NCI-H1694 treated with DMSO at 0.1 percent for 48 hours (cell line): Measurements from ENCODE around the gene VMO1.
A peak's percentile ranks its signal among the peaks of the same experiment; 100 is the strongest.

ENCODE experiments used
- DNase-seq: peaks from one replicate; lab custom pipeline; 2025; lab: John Stamatoyannopoulos, UW

The VMO1 gene

DNA sequence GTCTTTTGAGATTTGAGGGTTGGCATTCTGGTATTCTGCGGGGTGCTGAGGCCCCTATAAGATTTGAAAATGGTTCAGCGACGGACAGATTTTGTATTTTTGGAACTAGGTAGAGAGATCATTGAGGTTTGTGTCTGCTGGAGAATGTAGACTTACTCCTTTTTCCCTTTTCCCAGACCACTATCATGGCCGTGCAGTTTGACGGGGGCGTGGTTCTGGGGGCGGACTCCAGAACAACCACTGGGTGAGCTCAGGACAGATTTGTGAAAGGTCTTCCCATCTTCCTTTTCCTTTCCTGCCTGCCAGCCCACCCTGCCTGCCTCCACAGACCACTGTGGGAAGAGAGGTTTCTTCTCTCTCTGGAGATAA, 10.4 kb upstream of the VMO1 start:
- DNase-seq, result peak; percentile 14

DNA sequence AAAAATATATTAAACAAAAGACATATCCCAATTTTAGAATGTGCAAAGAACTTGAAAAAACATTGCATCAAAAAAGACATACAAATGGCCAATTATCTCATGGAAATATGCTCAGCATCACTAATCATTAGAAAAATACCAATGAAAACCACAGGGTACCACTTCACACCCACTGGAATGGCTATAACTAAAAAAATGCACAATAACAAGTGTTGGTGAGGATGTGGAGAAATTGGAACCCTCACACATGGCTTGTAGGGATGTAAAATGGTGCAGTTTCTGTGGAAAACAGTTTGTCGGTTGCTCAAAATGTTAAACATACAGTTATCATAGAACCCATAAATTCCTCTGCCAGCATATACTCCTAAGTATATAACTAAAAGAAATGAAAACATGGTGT, 9.0 kb upstream of the VMO1 start:
- no peak for DNase-seq

DNA sequence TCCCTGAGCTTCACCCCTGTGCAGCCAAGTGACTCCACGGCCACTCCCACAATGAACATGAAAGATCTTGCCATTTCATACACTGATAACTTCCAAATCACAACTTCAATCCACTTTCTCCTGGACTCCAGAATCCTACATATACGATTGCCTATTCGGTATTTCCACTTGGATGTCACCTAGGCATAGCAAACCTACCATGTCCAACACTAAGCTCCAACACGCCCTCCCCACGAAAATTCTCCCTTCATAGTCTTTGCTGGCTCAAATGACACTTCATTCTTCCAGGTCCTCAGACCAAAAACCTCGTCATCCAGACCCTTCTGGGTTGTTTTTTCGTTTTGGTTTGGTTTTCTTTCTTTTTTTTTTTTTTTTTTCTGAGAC, 4.5 kb upstream of the VMO1 start:
- DNase-seq, result no peak

DNA sequence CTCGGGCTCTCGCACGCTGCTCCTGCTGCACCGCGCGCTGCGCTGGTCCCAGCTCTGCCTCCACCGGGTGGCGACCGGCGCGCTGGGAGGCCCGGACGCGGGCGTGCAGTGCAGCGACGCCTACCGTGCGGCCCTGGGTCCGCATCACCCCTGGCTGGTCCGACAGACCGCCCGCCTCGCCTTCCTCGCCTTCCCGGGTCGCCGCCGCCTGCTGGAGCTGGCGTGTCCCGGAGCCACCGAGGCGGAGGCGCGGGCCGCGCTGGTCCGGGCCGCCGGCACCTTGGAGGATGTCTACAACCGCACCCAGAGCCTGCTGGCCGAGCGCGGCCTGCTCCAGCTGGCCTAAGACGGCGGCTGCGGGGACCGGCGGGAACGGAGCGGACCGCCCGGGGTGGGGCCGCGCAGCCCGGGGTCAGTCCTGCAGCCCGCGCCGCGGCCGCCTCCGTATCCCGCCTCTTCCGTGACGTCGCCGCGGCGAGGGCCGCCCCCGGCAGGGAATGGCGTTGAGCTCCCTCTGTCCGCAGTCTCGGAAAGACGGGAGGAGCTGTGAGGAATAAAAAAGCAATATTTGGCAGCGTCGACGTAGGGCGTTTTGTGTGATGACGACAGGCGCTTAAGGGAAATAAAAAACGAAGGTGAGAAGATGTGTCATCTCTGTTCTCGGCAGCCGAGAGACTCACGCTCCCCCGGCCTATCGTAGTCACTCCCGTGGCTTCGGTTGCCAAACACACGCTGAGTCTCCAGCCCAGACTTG, 4.0 kb upstream of the VMO1 start:
- peak; percentile 60 for DNase-seq

DNA sequence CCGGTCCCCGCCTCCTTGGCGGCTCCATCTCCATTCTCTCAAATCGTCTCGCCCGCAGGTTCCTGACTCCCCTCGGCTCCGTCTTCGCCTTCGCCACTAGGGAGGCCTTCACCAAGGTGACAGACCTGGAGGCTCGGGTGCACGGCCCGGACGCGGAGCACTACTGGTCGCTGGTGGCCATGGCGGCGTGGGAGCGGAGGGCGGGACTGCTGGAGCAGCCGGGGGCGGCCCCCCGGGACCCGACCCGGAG, 3.5 kb upstream of the VMO1 start:
- DNase-seq, result no peak

DNA sequence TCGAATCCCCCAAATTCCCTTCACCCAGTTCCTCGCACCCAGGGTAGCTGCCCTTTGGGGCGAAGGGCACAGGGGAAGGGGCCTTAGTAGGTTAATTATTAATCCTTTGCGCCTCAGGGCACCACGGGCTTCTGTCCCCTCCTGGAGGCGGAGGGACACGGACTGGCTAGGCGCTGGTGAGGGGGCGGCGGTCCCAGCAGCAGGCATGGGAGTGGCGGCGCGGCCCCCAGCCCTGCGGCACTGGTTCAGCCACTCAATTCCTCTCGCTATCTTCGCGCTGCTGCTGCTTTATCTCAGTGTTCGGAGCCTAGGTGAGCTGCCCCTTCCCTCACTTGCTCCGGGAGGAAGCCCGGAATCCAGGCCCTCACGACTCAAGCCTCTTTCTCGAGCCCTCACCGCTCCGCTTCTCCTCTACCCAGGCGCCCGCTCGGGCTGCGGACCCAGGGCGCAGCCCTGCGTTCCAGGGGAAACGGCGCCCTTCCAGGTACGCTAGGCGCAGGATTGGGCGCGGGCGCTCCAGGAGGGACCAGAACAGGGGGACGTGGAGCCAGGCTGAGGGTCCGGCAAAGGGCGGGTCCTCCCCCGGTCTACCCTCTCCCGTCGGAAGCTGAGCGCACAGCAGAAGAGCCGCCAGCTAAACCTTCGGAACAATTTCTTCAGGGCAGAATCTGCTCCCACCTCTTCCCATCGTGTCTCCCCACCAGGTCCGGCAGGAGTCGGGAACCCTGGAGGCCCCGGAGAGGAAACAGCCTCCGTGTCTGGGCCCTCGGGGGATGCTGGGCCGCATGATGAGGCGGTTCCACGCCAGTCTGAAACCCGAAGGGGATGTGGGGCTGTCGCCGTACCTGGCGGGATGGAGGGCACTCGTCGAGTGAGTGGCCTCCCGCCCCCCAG, 2.9 kb upstream of the VMO1 start, which contains the start of gene GLTPD2:
TSS of gene GLTPD2 (plus strand) at position 158 of the 894 bp plus-strand sequence. CDS start at position 206, 48 bp downstream.
- DNase-seq, result no peak

DNA sequence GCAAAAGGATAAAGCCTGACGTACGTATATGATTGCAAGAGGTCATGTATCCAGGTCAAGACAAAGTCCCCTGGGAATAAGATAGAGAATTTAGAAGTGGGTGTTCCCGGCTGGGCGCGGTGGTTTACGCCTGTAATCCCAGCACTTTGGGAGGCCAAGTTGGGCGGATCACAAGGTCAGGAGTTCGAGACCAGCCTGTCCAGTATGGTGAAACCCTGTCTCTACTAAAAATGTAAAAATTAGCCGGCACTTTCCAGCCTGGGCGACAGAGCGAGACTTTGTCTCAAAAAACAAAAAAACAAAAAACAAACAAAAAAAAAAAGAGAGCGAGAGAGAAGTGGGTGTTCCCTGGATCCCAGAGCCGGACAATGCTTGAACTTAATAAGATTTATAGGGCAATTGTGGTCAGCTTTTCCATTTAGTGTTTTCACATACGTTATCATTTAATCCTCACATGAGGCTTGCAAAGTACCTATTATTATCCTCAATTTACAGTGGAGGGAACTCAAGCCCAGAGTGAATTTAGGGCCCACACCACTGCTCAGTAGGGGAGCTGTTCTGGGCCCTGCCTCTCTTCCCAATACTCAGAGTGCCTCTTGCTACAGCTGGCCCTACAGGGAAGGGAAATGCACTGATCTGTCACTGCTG, 2.1 kb upstream of the VMO1 start:
- no peak for DNase-seq

DNA sequence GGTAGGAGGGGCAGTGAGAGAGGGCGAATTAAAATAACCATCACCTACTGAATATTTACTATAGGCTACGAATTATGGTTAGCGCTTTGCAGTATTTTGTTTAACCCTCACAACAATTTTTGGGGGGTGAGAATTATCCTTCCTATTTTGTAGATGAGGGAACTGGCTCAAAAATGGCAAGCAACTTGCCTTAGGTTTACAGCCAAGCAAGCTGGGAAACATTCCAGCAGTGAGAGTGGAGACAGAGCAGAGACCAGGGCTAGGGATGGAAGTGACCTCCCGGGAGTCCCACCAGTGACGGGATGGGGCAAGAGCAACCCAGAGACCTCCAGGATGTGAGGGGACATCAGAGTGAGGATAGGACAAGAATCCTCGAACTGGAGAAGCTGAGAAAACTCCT, 352 bp upstream of the VMO1 start:
- no peak for DNase-seq

DNA sequence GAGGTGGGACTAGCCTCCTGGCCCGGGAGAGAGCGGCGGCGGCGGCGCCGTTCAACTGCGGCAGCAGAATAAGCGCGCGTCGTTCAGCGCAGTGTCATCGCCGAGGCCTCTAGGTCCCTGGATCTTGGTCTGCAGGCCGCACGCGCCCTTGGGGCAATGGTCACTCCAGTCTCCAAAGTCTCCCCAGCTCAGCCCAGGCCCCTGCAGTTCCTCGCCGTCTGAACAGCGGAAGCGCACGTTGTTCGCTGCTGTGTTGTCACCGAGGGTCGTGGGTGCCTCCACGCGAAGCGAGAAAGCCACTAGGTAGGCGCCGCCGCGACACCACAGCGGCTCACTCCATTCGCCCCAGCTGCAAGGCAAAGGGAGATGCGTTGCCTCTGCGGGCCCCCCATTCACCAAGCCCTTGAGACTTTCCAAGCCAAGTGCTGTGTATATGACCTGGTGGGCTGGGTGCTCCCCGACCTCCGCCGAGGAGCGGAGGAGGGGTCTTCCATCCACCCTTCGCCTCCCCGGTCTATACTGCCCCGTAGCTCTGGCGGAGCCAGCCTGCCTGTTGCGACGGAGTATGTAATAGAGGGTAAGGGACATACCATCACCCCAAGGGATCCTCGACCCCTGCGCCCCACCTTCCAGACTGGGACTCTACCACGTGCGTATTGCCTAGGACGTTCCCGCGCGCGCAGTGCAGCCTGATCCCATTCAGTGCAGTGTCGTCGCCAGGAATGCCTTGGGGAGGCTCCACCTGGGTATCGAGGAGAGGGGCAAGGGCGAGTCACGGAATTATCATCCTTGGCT, 656 bp downstream of the VMO1 start:
- no peak for DNase-seq

DNA sequence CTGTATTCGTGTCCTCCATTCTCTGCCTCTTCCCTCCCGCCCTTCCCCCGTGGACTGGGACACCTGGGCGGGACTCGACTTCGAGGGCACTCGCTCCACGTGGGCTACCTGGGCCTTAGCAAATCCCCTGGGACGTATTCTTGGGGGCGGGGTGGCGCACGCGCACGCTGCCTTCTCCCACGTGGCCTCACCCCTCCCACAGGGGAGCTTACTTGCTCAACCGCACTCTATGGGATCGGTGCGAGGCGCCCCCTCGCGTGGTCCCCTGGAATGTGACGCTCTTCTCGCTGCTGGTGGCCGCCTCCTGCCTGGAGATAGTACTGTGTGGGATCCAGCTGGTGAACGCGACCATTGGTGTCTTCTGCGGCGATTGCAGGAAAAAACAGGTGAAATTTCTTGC, 3.5 kb downstream of the VMO1 start:
- DNase-seq, result no peak

DNA sequence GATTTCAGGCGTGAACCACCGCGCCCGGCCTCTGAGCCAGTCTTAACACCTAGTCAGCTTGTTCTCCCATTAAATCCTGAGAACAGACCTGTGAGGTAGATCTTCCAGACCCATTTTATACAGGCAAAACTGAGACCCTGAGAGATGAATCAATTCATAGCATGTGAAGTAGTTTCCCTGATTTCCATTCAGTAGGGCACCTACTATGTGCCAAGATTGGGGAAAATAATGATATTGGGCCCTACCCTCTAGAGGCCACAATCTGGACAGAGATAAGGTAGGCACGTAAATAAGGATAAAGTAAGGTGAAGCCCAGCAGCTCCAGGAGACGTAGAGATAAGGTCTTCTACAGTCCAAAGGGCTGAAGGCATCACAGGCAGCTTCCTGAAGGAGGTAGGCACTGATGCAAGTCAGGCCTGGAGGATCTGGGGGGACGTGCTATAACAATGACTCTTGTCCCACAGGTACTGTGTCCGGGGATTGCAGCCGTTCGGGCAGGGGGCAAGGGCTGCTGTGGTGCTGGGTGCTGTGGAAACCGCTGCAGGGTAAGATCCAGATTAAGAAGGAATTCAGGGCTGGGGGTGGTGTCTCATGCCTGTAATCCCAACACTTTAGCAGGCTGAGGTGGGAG, 5.7 kb downstream of the VMO1 start:
- DNase-seq, result no peak

DNA sequence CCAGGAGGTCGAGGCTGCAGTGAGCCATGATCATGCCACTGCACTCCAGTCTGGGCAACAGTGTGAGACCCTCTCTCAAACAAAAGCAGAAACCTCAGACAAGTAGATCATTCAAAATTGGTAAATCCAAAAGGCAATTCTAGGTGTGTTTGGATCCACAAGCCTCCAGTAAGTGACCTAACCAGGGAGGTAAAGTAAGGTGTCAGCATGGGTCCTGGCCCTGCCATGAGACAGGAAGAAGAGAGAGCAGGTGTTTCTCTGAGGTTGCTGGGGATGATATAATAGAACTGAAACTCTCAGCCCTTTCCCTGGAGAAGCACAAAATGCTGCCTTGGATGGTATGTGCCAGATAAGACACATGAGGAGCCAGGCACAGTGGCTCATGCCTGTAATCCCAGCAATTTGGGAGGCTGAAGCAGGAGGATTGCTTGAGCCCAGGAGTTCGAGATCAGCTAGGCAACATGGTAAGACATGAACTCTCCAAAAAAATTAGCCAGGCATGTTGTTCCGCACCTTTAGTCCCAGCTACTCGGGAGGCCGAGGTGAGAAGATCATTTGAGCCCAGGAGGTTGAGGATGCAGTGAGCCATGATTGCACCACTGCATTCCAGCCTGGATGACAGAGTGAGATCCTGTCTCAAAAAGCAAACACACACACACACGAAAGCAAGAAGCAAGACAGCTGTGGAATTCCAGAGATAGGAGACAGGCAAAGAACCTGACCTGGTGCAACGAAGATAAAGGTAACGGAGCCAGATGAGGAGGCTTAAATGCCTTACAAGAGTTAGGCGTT, 8.0 kb downstream of the VMO1 start:
- no peak for DNase-seq

DNA sequence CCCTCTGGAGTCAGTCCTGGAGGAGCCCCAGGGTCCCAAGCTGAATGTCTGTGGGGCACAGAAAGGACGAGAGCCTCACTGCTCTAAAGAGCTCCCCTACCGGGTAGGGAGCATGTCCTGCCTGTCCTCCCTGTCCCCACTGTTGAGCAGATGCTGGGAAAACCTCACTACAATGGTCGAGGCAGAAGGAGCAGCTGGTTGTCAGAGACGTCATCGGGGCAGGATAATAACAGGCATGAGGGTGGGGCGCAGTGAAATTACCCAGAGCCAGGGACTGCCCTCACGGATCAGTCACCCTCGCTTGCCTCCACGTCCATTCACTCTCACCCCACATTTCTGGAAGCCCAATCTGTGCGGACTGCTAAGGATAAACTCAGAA, 13.9 kb downstream of the VMO1 start:
- DNase-seq, result peak; percentile 68

DNA sequence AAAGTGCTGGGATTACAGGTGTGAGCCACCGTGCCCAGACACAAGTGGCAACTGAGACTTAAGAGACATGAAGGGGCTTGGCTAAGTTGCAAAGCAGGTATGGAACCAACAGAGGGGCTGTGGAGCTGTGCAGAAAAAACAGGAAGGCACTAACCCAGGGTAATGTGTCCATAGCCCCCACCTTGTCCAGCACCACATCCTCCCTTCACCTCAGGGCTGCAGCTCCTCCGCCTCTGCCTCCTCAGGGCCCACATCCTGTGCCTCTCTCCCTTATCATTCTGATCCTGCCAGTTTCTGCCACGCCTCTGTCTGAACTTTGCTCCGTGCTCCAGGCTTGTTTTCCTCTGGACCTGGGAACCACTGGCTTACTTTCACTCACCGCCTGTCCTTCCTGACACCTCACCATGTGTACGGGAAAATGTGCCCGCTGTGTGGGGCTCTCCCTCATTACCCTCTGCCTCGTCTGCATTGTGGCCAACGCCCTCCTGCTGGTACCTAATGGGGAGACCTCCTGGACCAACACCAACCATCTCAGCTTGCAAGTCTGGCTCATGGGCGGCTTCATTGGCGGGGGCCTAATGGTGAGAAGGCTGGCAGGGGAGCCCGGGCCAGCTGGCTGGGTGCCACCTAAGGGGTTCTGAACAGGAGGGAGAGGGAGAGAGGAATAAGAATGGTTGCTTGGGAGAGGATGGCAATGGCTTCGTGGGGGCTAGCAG, 14.5 kb downstream of the VMO1 start, which contains the start of gene TM4SF5:
TSS of gene TM4SF5 (plus strand) at position 368 of the 716 bp plus-strand sequence. CDS start at position 405, 37 bp downstream.
- peak; percentile 68 for DNase-seq

DNA sequence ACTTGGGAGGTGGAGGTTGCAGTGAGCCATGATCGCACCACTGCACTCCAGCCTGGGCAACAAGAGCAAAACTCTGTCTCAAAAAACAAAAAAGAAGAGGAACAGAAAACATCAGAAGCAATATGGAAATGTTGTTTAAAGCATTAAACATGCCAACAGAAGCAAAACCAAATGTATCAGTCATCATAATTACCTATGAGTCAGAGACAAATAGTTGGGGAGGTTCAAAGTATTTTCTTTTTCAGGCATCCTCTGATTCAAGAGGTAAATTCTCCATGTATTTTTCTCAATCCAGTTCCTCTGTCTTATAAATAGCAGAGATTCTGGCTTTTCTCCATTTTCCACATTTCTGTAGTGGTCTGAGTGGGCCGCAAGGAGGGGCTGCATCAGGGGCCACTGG, 16.5 kb downstream of the VMO1 start:
- DNase-seq, result no peak

DNA sequence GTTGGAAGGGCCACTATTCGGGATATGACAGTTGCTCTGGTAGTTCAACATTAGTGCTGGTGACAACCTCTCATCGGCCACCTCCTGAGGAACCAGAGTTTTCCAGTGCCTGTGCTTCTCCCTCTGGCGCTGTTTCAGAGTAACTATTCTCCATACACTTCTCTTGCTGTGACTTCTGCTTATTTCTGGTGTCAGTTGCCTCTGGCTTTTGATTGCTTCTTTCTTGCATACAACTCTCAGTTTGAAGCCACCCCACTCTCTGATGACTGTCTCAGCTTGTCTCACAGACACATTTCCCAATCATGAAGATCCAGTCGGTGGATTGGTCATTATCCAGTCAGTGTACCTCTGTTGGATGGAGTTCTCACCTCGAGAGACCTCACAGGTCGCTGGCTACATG, 17.9 kb downstream of the VMO1 start:
- no peak for DNase-seq

DNA sequence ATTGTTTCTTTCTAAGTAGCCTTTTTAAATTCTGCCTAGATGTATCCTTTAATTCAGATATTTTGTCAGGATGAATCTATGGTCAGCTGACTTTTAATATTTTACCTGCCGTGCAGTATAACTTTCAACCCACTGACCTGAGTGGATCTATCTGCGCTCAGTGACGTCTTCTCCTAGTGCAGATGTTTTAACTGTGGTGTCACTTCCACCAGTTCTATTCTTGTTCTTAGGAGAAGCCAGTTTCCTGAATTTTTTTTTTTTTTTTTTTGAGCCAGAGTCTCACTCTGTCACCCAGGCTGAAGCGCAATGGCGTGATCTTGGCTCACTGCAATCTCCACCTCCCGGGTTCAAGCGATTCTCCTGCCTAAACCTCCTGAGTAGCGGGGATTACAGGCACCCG, 19.4 kb downstream of the VMO1 start:
- no peak for DNase-seq

DNA sequence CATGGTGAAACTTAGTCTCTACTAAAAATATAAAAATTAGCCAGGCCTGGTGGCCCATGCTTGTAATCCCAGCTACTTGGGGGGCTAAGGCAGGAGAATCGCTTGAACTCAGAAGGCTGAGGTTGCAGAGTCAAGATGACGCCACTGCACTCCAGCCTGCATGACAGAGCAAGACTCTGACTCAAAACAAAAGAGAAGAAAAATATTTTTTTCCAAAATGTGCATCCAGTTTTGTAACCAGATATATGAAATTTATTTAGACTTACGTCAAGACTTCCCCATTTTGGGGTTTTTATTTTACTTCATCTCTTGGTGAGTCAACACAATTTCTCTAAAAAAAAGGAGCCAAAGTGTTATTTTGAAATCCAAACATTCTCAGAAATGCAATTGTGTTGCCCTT, 20.0 kb downstream of the VMO1 start:
- no peak for DNase-seq

DNA sequence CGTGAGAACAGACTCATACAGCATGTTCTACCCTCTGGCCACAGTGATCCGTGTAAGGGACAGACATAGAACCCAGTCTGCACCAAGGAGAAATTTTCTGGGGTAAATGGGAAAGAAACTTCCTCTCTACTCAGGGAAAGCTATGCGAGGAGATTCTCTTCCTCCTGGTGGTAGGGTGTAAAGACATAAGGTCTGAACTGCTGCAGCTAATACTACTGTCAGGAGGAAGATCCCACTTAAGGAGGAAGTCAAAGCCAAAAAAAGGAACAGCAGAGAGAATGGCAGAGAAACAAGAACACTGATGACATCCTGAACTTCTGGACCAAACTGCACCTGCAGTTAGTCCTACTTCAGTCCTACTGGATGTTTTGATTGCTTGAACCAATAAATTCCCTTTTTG, 21.6 kb downstream of the VMO1 start:
- no peak for DNase-seq

DNA sequence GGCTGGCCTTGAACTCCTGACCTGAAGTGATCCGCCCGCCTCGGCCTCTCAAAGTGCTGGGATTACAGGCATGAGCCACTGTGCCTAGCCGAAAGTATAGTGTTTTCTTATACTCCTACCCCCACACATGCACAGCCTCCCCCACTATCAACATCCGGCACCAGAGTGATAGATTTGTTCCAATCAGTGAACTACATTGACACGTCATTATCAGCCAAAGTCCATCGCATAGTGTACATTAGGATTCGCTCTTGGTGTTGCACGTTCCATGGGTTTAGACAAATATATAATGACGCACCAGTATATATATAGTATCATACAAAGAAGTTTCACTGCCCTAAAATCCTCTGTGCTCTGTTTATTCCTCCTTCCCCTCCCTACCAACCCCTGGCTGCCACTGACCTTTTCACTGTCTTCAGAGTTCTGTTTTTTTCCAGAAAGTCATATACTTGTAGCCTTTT, 26.4 kb downstream of the VMO1 start:
- no peak for DNase-seq
